ENCODE data around the gene CLTA. TPM values are rescaled to one million over a fixed set of nuclear protein-coding genes. Genes with fewer than 3 reads are reported as not detected.
"Not testable (repeated sequence)": the region's sequence is repeated elsewhere in the genome, so short reads cannot be mapped to it uniquely, and the experiment has no call there.

CLTA gene
- total and polyA plus RNA-seq, 12 donors: 95.6 to 301 (median 208) TPM

DNA sequence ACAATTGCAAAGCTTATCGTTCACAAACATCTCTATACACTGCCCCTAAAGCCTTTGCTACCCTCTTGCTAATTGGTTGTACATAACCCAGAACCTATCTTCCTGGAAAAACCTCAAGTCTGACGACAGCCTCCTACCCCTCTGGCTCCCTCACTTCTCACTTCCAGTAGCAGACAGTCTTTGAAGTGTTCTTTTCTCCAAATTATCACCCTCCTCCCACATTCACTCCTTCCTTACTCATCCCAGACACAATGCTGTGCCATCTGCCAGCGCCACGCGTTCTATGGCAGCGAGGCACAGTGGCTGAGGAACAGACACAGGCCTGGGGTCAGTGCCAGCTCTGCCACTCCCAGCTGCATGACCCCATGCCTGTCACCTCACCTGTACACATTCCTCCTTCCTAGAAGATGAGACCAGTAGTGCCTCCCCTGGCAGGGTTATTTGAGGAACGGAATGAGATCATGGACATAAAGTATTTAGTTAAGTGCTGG, 27.7 kb downstream of the CLTA start:
- peaks cover 10 to 21% of the 10 kb centered on the region in 2 donors for H3K4me1 ChIP-seq (replicated peaks in 1 of 2)
- H3K9me3 ChIP-seq (replicated peaks in 1 of 3): no peaks in the 10 kb centered on the region
- no peak for DNase-seq
- TF ChIP-seq POLR2A (IDR thresholded peaks at IDR 0.05): no peak
- TF ChIP-seq, protein P1, sequence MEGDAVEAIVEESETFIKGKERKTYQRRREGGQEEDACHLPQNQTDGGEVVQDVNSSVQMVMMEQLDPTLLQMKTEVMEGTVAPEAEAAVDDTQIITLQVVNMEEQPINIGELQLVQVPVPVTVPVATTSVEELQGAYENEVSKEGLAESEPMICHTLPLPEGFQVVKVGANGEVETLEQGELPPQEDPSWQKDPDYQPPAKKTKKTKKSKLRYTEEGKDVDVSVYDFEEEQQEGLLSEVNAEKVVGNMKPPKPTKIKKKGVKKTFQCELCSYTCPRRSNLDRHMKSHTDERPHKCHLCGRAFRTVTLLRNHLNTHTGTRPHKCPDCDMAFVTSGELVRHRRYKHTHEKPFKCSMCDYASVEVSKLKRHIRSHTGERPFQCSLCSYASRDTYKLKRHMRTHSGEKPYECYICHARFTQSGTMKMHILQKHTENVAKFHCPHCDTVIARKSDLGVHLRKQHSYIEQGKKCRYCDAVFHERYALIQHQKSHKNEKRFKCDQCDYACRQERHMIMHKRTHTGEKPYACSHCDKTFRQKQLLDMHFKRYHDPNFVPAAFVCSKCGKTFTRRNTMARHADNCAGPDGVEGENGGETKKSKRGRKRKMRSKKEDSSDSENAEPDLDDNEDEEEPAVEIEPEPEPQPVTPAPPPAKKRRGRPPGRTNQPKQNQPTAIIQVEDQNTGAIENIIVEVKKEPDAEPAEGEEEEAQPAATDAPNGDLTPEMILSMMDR (IDR thresholded peaks at IDR 0.05): no peak
- intact Hi-C loops (cut with DNase I): no loop called here
- H3K27ac ChIP-seq: no peak overlapping the region
- H3K4me3 ChIP-seq: no peak overlapping the region
- WGBS, 4 donors: 88 to 92% (median 90%) methylated on average over 7 of the region's 7 CpGs
- peaks cover 0 to 67% of the 10 kb centered on the region in 2 donors for H3K36me3 ChIP-seq (replicated peaks in 1 of 2)
- H3K27me3 ChIP-seq: no peaks in the 10 kb centered on the region

DNA sequence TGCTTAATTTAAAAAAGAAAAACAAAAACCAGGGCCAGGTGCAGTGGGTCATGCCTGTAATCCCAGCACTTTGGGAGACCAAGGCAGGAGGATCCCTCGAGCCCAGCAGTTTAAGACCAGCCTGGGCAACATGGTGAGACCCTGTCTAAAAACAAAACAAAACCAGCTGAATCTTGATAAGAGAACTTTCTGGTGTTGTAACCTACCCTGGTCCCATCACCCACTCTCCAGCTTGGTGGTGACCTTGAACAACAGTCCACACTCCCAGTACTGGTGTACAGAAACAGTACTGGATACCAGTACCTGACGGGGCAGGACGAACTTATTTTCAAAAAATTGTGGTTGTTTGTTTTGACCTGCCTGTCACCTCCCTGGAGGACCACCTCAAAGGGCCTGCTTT, 30.9 kb downstream of the CLTA start:
- peaks cover 0 to 86% of the 10 kb centered on the region in 2 donors for H3K36me3 ChIP-seq (replicated peaks in 1 of 2)
- intact Hi-C loops (cut with DNase I): no loop called here
- H3K9me3 ChIP-seq (replicated peaks in 1 of 3): no peaks in the 10 kb centered on the region
- H3K27ac ChIP-seq: no peak overlapping the region
- DNase-seq: peak in 1 of 7 donors; percentile 49
- H3K4me3 ChIP-seq: no peak overlapping the region
- WGBS, 4 donors: 87 to 100% (median 91%) methylated on average over 3 of the region's 3 CpGs
- no peaks in the 10 kb centered on the region for H3K4me1 ChIP-seq (replicated peaks in 1 of 2)
- TF ChIP-seq, protein P1 (IDR thresholded peaks at IDR 0.05): no peak
- no peak for TF ChIP-seq POLR2A (IDR thresholded peaks at IDR 0.05)
- H3K27me3 ChIP-seq: no peaks in the 10 kb centered on the region

DNA sequence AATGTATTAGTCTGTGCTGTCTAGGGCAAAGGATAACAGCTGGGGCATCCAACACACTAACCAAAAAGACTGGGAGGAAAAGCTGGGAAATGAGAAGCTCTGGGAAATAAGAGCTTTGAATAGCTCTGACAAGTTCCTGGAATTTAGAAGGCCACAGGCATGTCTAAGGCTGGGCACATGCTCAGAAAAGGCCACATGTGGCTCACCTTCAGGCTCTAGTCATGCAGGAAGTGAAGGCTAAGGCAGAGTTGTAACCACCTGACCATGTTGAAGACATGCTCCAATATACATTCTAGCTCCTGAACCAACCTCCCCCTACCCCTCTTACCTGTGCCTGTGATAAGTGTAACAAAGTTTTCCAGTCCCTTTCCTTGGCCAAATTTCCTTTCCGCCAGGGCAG, 31.7 kb downstream of the CLTA start:
- H3K4me3 ChIP-seq: no peak overlapping the region
- H3K27ac ChIP-seq: no peak overlapping the region
- H3K36me3 ChIP-seq (replicated peaks in 1 of 2): peaks cover 0 to 86% of the 10 kb centered on the region in 2 donors
- H3K4me1 ChIP-seq (replicated peaks in 1 of 2): no peaks in the 10 kb centered on the region
- no peaks in the 10 kb centered on the region for H3K9me3 ChIP-seq (replicated peaks in 1 of 3)
- DNase-seq: no peak
- intact Hi-C loops (cut with DNase I): no loop called here
- no peaks in the 10 kb centered on the region for H3K27me3 ChIP-seq
- TF ChIP-seq, protein P1 (IDR thresholded peaks at IDR 0.05): no peak
- no peak for TF ChIP-seq POLR2A (IDR thresholded peaks at IDR 0.05)
- 100% methylated on average over 1 of the region's 1 CpG for WGBS, 4 donors

DNA sequence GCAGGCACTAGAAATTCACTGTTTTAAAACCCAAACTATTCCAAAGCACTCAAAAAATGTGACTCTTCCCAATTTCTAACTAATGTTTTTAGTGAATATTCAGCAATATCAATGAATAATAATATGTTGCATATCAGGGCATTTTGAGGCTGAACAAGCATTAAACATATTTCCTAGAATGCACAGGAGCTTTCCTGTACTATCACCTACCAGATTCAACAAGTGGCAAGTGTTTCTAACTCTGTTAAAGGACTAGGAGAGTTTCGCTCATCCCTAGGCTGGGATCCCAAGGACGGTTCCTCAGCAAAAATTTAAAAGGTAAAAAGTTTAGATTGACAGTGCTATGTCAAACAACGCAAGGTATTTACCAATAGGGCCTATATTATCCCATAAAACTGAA, 46.5 kb downstream of the CLTA start:
- Histone ChIP-seq H3K9me3 (replicated peaks in 1 of 3) (no peaks in the 10 kb centered on the region), H3K27me3 (no peaks in the 10 kb centered on the region), H3K36me3 (replicated peaks in 1 of 2) (peaks cover 0 to 21% of the 10 kb centered on the region in 2 donors), H3K27ac (no peak overlapping the region), H3K4me3 (no peak overlapping the region), H3K4me1 (replicated peaks in 1 of 2) (no peaks in the 10 kb centered on the region)
- TF ChIP-seq, protein P1 (IDR thresholded peaks at IDR 0.05): no peak
- no peak for TF ChIP-seq POLR2A (IDR thresholded peaks at IDR 0.05)
- 91 to 99% (median 93%) methylated on average over 3 of the region's 3 CpGs for WGBS, 4 donors
- intact Hi-C loops (cut with DNase I): no loop called here
- DNase-seq: no peak

DNA sequence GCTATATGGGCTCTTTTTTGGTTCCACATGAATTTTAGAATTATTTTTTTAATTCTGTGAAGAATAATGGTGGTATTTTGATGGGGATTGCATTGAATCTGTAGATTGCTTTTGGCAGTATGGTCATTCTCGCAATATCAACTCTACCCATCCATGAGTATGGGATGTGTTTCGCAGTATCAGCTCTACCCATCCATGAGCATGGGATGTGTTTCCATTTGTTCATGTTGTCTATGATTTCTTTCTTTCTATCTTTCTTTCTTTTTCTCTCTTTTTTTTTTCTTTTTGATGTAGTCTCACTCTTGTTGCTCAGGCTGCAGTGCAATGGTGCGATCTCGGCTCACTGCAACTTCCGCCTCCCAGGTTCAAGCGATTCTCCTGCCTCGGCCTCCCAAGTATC, 48.5 kb downstream of the CLTA start:
- H3K27ac ChIP-seq; intact Hi-C loops (cut with DNase I); H3K4me1 ChIP-seq (replicated peaks in 1 of 2); H3K9me3 ChIP-seq (replicated peaks in 1 of 3); DNase-seq; H3K27me3 ChIP-seq; H3K4me3 ChIP-seq: not testable (repeated sequence)
- peaks cover 0 to 19% of the 10 kb centered on the region in 2 donors for H3K36me3 ChIP-seq (replicated peaks in 1 of 2)
- 98 to 99% (median 99%) methylated on average over 7 of the region's 7 CpGs for whole genome bisulfite sequencing, 4 donors

DNA sequence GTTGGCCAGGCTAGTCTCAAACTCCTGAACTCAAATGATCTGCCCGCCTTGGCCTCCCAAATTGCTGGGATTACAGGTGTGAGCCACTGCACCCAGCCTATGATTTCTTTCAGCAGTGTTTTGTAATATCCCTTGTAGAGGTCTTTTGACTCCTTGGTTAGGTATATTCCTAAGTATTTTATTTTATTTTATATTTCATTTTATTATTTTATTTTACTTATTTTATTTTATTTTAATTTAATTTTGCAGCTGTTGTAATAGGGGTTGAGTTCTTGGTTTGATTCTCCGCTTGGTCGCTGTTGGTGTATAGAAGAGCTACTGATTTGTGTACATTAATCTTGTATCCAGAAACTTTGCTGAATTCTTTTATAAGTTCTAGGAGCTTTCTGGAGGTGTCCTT, 49.0 kb downstream of the CLTA start:
- WGBS, 4 donors: 96 to 100% (median 98%) methylated on average over 3 of the region's 3 CpGs
- intact Hi-C loops (cut with DNase I); H3K4me1 ChIP-seq (replicated peaks in 1 of 2); H3K4me3 ChIP-seq; DNase-seq; H3K27me3 ChIP-seq; H3K9me3 ChIP-seq (replicated peaks in 1 of 3); H3K27ac ChIP-seq: not testable (repeated sequence)
- H3K36me3 ChIP-seq (replicated peaks in 1 of 2): peaks cover 0 to 19% of the 10 kb centered on the region in 2 donors
